K562 (cell line): ENCODE data around the gene JPH2.

Source experiments
- CTCF ChIP-seq, 3 experiments: IDR thresholded peaks in 2 of 3; conservative IDR thresholded peaks in 1 of 3; 2 replicates each; pipeline ENCODE4 v1.5.1; 2011 to 2012; ENCODE audit warnings: low read length in 3 of 3, mild to moderate bottlenecking in 3 of 3, control low read depth in 2 of 3, improper control_type of control experiment in 1 of 3, inconsistent platforms in 1 of 3, low read depth in 1 of 3, mixed read lengths in 1 of 3, moderate library complexity in 1 of 3; ENCODE audit not compliant: insufficient read depth in 2 of 3
- KDM1A ChIP-seq, 2 experiments: fragments of 450-650 bp; IDR thresholded peaks; 2 replicates each; pipeline ENCODE4 v1.6.1; 2016; ENCODE audit warnings: mild to moderate bottlenecking in 2 of 2
- L3MBTL2 ChIP-seq: fragments of 450-650 bp; IDR thresholded peaks from 2 replicates; pipeline ENCODE4 v1.6.1; 2016; ENCODE audit warnings: mild to moderate bottlenecking, moderate library complexity
- NCOA2 ChIP-seq, 2 experiments: fragments of 450-650 bp; IDR thresholded peaks; 2 replicates each; pipeline ENCODE4 v1.6.1; 2018; ENCODE audit warnings: mild to moderate bottlenecking in 2 of 2, moderate library complexity in 1 of 2; ENCODE audit not compliant: partially characterized antibody in 2 of 2
- POLR2A ChIP-seq: fragments of 450-650 bp; conservative IDR thresholded peaks from 2 replicates; pipeline ENCODE4 v1.6.1; 2016
- RUNX1 ChIP-seq: sonication (generic); IDR thresholded peaks from 2 replicates; pipeline ENCODE4 v1.6.1; 2016; ENCODE audit warnings: antibody characterized with exemption, low read depth
- SIX5 ChIP-seq, 2 experiments: IDR thresholded peaks; 2 replicates each; pipeline ENCODE4 v1.6.1; 2011; ENCODE audit warnings: low read length in 2 of 2, borderline replicate concordance in 1 of 2, low read depth in 1 of 2, mild to moderate bottlenecking in 1 of 2, moderate library complexity in 1 of 2; ENCODE audit not compliant: insufficient read depth in 1 of 2
- SNRNP70 ChIP-seq: fragments of 200-400 bp; formaldehyde crosslinking; optimal IDR thresholded peaks from 2 replicates; pipeline ENCODE3; 2017; ENCODE audit warnings: low read depth, low read length
- ZBTB33 ChIP-seq: sonication (generic); formaldehyde crosslinking; IDR thresholded peaks from 2 replicates; pipeline ENCODE4 v1.8.1; 2023; ENCODE audit warnings: mild to moderate bottlenecking, missing genetic modification reagents
- ZEB2 ChIP-seq: fragments of 450-650 bp; IDR thresholded peaks from 2 replicates; pipeline ENCODE4 v1.6.1; 2016

GRCh38 chr20:44211177-44212039 is 24.4 kb upstream of the JPH2 start:
- TF ChIP-seq L3MBTL2 (no peak), CTCF (IDR thresholded peaks at IDR 0.05 in 2 of 3, conservative IDR thresholded peaks at IDR 0.05 in 1 of 3; ENCODE audit: insufficient read depth in 2 of 3, low read depth in 1 of 3, low read length in 3 of 3) (no peak), NCOA2 (IDR thresholded peaks at IDR 0.05; ENCODE audit: partially characterized antibody in 2 of 2) (no peak), POLR2A (no peak), SIX5 (IDR thresholded peaks at IDR 0.05; ENCODE audit: borderline replicate concordance in 1 of 2, insufficient read depth in 1 of 2, low read depth in 1 of 2, low read length in 2 of 2) (no peak), ZBTB33 (CRISPR knock-in tag) (no peak), ZEB2 (no peak), SNRNP70 (no peak), KDM1A (IDR thresholded peaks at IDR 0.05) (no peak), RUNX1 (no peak)
